Astrocyte of the hippocampus (primary cell): ENCODE results near the gene TPSB2.
"Not testable (repeated sequence)": the region's sequence is repeated elsewhere in the genome, so short reads cannot be mapped to it uniquely, and the experiment has no call there.

Experiments used
- DNase-seq: peaks from one replicate; pipeline ENCODE4 v3.0.0; 2011; ENCODE audit warnings: low read depth, low spot score

The TPSB2 gene

DNA sequence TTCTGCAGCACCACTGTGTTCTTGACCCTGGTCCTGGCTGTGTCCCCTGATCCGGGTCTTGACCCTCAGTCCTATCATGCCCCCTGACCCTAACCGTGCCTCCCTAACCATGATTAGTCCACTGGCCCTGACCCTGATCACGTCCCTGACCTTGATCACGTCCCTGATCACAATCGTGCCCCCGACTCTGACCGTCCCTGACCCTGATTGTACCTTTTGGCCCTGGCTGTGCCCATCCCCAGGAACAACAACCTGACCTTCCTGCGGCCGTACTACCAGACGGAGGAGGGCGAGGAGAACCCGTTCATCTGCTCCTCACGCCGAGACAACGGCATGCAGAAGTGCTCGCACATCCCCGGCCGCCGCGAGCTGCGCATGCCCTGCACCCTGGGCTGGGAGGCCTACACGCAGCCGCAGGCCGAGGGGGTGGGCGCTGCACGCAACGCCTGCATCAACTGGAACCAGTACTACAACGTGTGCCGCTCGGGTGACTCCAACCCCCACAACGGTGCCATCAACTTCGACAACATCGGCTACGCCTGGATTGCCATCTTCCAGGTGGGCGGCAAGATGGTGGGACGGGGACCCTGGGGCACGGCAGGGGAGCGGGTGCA lies 29.9 kb downstream of the TPSB2 start:
- no peak for DNase-seq

DNA sequence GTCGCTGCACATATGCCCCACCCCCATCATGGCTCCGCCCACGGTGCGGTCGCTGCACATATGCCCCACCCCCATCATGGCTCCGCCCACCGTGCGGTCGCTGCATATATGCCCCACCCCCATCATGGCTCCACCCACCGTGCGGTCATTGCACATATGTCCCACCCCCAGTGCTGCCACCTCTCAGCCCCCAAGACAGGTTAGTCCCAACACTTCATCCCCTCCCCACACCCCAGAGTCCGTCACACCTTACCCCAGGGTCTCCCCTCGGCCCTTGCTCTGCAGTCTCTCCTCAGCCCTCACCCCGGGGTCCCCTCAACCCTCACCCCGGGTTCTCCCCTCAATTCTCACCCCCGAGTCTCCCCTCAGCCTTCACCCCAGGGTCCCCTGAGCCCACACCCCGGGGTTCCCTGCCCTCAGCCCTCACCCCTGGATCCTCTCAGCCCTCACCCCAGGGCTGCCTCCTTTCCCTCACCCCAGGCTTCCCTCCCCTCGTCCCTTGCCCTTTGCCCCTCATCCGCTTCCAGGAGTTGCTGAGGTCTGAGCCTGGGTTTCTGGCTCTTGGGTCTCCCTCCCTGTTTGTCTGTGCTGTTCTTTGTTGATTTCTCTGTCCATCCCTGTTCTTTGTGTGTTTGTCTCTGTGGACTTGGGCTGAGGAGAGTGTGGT lies 30.5 kb downstream of the TPSB2 start:
- no peak for DNase-seq

DNA sequence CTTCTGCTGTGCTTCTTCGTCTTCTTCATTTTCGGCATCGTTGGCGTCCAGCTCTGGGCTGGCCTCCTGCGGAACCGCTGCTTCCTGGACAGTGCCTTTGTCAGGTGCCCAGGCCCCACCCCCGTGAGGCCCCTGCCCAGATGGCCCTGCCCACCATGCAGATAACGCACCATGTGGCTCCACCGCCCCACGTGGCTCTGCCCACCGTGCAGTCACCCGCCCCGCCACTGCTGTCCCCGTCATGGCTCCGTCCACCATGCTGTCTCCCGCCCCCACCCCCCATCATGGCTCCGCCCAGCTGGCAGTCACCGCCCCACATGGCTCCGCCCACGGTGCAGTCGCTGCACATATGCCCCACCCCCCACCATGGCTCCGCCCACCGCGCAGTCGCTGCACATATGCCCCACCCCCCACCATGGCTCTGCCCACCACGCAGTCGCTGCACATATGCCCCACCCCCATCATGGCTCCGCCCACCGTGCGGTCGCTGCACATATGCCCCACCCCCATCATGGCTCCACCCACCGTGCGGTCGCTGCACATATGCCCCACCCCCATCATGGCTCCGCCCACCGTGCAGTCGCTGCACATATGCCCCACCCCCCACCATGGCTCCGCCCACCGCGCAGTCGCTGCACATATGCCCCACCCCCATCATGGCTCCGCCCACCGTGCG lies 31.2 kb downstream of the TPSB2 start:
- not testable (repeated sequence) for DNase-seq

DNA sequence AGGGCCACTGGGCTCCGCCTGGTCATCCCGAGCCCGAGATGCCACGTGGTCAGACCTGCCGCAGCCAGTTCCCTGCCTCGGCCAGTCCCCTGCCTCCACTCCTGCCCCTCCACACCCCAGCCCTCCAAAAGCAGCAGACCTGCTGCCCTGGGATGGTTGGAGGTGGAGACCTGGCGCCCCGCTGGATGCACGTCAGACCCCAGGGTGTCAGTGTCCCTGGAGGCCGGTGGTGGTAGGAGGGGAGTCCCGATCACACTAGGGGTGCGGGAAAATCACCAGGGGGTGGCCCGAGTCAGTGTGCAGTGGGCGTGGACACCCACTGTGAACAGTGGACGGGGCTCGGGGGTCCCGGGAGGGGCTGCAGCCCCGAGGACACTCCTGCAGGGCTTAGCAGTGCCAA lies 31.8 kb downstream of the TPSB2 start:
- DNase-seq: no peak

DNA sequence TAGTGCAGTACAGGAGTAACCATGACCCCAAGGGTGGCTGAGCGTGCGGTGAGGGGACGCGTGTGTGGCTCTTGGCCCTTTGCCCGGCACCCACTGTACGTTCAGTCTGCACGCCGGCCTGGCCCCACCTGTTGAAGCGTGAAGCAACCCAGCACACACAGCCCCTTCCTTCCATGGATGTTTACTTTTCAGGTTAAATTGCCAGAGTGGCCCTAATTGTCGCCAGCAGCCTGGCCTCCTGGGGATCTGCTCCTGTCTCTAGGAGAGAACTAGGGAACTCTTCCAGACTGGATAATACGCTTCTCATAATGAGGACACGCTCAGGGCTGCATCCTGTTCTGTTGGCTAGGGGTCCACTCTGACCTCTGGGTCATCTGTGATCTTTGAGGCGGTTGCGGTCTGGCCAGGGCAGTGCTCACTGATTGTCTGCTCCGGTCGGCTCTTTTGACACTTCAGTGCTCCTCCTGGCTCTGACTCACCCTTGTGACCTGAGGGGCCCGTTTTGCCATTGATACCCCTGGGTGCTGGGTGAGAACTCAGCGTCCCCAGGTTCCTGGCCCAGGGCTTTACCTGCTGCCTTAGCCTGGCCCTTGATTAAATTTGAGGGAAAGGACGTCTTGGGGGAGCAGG lies 32.6 kb downstream of the TPSB2 start:
- no peak for DNase-seq

DNA sequence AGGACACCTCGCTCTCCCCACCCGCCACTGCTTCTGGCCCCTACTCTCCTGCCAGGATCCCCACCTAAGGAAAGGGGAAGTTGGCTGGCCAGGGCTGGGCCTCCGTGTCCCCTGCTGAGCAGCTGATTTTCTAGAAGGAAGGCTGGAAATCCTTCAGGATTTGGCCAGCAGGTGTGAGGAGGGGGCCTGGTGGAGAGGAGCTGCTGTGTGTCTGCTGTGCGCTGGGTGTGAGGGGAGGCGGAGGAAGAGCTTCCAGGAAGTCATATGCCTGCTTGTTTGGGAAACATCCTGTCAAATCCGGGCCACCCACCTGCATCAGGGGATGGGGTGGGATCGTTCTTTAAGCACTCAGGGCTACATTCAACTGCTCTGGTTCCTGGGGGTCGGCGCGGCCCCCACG lies 33.5 kb downstream of the TPSB2 start:
- DNase-seq: no peak

DNA sequence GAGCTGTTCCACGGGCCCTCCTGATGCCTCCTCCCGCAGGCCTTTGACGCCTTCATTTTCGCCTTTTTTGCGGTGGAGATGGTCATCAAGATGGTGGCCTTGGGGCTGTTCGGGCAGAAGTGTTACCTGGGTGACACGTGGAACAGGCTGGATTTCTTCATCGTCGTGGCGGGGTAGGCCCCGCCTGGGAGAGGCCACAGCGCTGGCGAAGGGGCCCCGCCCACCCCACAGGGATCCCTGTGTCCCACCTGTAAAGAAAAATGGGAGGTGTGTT lies 34.7 kb downstream of the TPSB2 start:
- no peak for DNase-seq

DNA sequence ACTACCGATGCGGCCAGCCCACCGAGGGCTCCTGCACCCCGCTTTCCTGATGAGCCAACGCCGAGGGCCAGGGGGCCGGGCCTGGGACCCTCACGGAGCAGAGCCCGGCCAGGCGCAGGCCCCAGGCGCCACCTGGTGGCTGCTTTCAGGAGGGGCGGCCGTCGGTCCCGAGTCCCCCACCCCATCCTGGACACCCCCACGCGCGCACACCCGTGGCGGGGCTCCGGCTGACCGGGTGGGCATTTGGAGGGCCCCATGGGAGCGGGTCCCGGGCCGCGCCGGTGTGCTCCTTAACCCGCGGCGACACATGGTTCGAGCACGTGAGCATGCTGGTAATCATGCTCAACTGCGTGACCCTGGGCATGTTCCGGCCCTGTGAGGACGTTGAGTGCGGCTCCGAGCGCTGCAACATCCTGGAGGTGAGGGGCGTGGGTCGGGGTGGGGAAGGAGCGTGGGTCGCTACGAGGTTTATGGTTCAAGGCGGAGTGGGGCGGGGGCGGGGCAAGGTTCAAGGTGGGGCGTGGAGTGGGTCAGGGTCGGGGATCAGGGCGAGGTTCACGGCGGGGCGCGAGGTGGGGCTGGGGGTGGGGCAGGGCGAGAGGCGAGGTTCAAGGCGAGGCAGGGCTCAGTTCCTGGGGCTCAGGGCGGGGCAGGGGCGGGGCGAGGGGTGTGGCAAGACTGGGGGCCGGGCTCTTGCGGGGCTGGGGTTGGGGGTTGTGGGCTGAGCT lies 35.2 kb downstream of the TPSB2 start:
- peak; percentile 21 for DNase-seq

DNA sequence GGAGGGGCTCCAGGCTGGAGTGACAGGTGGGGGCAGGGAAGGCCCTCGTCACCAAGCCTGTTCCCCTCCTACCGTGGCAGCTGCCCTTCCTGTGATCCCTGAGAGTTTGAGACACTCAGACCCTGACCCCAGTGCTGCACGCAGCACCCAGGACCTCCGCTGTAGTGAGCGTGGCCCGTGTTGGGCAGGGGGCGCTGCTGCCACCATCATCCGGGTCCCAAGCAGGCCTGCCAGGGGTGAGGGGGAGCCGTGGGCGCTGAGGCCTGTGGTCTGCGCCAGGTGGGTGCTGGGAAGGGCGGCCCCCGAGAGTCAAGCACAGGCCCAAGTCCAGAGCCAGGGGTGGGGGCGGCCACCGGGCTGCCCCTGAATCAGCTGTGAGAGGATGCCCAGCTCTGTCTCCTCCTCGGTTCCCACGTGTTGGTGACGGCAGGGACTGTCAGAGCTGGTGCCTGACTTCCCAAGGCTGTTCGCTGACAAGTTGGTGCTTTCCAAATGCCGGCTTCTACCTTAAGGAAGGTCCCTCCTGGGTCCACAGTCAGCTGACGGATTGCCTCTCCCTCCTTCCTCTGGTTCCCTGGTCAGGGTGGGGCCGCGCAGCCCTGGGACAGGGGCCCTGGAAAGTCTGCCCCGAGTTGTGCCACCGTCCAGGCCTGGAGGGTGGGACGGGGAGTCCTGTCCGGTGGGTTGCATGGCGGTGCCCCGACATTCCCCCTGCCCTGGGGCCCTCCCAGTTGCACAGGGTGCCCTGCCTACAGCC lies 36.0 kb downstream of the TPSB2 start:
- DNase-seq: no peak

DNA sequence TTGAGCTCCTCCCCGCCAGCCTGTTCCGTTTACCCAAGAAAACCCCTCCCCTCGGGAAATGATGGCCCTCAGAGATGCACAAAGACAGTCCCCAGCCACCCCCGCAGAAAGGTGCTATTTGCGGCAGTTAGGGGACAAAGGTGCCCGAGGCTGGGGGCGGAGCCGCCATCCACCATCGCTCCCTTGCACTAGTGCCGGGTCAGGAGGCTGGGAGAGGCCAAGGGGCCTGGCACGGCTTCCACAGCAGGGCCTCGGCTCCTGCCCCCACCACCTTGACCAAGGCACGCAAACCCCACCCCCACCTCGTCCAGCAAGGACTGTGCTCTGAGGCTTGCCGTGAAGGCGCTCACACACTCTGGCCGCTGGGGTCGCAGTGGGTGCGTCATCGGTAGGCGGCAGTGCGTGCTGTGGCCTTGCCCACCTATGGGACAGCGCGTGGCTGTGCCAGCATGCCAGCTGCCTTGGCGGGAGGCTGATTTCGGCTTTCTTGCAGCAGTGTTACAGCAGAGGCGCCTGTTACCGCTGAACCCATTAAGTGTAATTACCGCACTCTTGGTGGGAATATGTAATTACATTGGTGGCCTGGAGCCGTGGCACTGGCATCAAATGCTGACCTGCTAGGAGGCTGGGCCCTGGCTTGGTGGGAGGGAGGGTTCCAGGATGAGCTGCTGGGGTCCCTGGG lies 36.7 kb downstream of the TPSB2 start:
- no peak for DNase-seq

DNA sequence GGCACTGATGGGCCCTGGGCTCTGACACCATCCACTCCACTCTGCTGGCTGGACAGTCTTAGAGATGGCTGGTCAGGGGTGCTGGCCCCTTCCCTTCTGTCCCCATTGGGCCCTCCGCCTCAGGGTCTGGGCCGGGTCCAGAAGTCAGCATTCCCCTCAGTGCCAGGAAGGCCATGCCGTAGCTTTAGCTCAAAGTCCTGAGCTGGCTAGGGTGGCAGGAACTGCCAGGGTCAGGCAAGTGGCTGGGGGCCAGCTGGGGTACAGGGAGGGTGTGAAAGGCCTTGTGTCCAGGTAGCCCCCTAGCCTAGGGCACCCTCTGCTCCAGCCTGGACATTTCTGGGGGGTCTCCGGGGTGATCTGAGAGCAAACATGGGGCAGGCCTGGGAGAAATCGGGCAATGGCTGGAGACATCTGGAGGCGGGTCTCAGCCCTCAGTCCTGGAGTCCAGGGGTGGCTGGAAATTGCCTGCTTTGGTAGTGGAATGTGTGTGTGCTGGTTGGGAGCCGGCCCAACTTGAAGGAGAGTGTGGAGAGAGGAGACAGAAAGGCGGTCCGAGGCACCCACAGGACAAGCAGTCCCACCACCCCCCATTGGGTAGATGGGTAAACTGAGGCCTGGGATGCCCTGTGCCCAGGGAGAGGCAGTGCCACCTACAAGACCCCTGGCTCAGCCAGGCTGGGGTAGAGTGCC lies 37.5 kb downstream of the TPSB2 start:
- DNase-seq: no peak

DNA sequence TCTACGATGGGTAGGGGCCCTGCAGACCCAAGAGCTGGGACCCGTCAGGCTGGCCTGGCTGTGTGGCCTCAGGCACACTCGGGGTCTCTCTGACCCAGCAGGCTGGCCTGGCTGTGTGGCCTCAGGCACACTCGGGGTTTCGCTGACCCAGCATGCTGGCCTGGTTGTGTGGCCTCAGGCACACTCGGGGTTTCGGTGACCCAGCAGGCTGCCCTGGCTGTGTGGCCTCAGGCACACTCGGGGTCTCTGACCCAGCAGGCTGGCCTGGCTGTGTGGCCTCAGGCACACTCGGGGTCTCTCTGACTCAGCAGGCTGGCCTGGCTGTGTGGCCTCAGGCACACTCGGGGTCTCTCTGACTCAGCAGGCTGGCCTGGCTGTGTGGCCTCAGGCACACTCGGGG lies 39.2 kb downstream of the TPSB2 start:
- DNase-seq: not testable (repeated sequence)

DNA sequence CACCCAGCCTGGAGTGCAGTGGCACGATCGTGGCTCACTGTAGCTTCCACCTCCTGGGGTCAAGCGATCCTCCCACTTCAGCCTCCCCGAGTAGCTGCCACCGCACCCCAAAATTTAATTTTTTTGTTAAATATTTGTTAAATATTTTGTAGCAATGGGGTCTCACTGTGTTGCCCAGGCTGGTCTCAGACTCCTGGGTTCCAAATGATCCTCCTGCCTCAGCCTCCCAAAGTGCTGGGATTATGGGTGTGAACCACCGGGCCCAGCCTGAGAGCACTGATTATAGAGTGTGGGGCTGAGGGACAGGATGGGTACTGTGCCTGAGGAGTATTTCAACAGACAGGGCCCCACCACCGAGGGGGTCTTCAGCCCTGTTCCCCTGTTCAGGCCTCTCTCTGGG lies 40.5 kb downstream of the TPSB2 start:
- no peak for DNase-seq

DNA sequence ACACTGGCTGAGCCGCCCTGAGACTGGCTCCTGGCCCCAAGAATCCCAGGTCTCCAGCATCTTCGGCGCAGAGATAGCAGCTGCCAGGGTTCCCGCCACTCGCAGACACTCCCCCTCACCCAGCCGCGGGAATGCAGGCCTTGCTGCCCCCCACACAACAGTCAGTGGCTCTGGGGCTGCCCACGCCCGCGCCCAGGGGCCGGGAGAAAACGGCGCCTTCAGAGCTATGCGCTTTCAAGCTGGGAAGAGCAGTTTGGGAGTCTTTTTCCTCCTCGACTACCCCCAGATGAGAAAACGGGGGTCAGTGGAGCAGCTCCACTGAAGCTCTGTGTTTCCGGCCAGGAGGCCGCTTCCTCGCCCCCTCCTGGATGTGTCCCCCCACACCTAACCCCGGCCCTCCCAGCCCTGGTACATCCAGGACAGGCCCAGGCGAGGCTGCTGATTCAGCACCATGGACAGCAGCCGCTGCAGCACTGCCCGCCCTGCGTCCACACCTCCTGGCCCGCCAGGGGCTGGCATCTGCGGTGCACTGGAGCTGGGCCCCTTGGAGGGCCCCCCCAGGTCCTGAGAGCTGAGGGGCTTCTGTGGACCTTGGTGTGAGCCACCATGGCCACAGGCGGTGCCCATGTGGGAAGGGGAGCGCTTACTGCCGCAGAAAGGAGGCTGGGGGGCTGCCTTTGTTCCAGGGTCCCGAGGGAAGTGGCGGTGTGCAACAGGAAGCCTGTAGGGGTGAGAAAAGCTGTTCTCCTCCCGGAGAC lies 41.4 kb downstream of the TPSB2 start:
- peak; percentile 79 for DNase-seq

DNA sequence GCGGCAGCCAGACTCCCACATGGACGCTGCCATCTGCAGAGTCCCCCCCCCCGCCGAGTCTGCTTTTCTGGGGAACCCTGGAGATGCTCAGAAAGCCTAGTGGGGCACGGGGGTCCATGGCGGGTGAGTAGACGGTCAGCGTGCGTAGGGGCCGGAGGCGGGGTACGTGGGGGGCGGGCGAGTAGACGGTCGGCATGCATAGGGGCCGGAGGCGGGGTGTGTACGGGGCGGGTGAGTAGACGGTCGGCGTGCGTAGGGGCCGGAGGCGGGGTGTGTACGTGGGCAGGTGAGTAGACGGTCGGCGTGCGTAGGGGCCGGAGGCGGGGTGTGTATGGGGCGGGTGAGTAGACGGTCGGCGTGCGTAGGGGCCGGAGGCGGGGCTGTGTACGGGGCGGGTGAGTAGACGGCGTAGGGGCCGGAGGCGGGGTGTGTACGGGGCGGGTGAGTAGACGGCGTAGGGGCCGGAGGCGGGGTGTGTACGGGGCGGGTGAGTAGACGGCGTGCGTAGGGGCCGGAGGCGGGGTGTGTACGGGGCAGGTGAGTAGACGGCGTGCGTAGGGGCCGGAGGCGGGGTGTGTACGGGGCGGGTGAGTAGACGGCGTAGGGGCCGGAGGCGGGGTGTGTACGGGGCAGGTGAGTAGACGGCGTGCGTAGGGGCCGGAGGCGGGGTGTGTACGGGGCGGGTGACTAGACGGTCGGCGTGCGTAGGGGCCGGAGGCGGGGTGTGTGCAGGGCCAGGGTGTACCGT lies 44.4 kb downstream of the TPSB2 start:
- DNase-seq: not testable (repeated sequence)

DNA sequence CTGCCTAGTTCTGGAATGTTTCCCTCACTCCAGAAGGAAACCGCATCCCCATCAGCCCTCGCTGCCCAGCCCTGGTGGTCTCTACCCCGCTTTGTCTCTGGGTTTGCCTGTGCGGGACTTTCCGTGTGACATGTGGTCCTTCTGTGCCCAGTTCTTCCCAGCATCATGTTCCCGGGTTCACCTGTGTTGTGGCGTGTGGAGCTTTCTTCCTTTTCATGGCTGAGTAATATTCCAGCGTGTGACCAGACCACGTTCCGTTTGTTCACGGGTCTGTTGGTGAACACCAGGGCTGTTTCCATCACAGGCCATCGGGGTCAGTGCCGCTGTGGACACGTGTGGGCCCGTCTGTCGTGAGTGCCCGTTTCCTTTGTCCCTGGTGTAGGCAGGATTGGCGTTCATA lies 45.0 kb downstream of the TPSB2 start:
- no peak for DNase-seq

DNA sequence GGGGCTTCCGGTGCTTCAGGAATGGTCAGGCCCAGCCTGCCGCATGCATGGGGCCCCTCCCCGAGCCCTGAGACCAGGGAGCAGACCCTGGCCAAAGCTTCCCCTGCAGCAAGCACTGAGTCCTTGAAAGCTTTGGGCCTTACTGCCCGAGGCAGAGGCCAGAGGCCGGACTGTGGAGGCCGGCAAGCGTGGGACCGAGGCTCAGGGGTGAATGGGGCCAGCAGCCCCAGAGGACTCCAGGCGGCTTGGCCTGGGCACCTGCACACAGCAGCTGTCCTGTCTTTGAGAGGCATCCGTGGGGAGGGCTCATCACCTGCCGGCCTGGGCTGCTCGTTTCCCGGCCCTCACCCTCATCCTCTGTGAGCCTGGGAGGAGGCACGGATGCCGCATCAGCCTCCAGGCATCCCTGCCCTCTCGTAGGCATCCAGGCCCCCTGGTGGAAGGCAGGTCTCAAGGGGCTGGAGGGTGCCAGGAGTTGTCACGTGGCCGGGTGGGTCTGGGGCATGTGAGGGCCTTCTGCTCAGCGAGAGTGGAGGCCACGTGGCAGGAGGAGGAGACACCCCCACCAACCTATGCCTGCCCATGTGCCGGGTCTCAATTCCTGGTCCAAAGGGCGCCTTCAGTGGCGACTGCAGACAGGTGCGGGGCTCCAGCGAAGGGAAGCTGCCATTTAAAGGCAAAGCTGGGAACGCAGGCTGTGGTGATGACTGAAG lies 45.7 kb downstream of the TPSB2 start:
- DNase-seq: no peak
